Breast epithelium (tissue), 3 donors: ENCODE measurements around the gene NCKAP5.

Source experiments
- POLR2A ChIP-seq: fragments of 450-650 bp; IDR thresholded peaks from one replicate; pipeline ENCODE4 v1.6.1; 2016; ENCODE audit warnings: antibody characterized with exemption, mild to moderate bottlenecking, moderate library complexity
- POLR2AphosphoS5 ChIP-seq, 3 donors: sonication (generic); formaldehyde crosslinking; IDR thresholded peaks; one replicate each; pipeline ENCODE4 v1.6.1; 2017; ENCODE audit warnings: antibody characterized with exemption in 3 of 3
- TF ChIP-seq, protein P1 (sequence below), 3 donors: fragments of 450-650 bp; IDR thresholded peaks; one replicate each; pipeline ENCODE4 v1.5.1; 2016 to 2017; ENCODE audit warnings: antibody characterized with exemption in 3 of 3, mild to moderate bottlenecking in 3 of 3, moderate library complexity in 3 of 3

- TF ChIP-seq, protein P1, sequence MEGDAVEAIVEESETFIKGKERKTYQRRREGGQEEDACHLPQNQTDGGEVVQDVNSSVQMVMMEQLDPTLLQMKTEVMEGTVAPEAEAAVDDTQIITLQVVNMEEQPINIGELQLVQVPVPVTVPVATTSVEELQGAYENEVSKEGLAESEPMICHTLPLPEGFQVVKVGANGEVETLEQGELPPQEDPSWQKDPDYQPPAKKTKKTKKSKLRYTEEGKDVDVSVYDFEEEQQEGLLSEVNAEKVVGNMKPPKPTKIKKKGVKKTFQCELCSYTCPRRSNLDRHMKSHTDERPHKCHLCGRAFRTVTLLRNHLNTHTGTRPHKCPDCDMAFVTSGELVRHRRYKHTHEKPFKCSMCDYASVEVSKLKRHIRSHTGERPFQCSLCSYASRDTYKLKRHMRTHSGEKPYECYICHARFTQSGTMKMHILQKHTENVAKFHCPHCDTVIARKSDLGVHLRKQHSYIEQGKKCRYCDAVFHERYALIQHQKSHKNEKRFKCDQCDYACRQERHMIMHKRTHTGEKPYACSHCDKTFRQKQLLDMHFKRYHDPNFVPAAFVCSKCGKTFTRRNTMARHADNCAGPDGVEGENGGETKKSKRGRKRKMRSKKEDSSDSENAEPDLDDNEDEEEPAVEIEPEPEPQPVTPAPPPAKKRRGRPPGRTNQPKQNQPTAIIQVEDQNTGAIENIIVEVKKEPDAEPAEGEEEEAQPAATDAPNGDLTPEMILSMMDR (IDR thresholded peaks at IDR 0.05) = no peak
- TF ChIP-seq POLR2A (no peak), POLR2AphosphoS5 (IDR thresholded peaks at IDR 0.05) (no peak)
Observed at GRCh38 chr2:132875193-132875592, 693.1 kb downstream of the NCKAP5 start.
